HG03575 (cell line): ENCODE results near the gene MS4A4A.
"Not testable (repeated sequence)": the region's sequence is repeated elsewhere in the genome, so short reads cannot be mapped to it uniquely, and the experiment has no call there.

Experiments used
- ATAC-seq: cut with Tn5 transposase; IDR thresholded peaks from one replicate; pipeline ENCODE4 v1.9.1; 2021; ENCODE audit not compliant: unreplicated experiment, insufficient number of reproducible peaks, low FRiP score; ENCODE audit errors: extremely low read depth

The MS4A4A gene

DNA sequence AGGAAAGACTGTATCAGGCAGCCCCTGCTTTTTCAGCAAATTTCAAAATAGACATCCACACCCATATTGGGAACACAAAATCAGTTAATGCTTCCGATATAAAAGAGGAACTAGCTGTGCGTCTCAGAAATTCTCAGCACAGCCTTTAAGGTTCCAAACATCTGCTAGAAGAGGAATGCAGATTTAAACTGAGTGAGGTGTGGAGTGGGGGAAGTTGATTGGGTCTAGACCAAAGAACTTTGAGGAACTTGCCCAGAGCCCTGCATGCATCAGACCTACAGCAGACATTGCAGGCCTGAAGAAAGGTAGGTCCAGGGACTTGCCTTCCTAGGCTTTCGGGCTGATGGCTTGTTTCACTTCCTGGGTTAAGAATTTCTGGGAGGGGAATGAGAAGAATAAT lies at the start of gene MS4A4A:
Gene MS4A4A (plus strand): TSS at position 255 of the 400 bp plus-strand sequence. CDS start 10 bp downstream, at position 265.
- no peak for ATAC-seq

DNA sequence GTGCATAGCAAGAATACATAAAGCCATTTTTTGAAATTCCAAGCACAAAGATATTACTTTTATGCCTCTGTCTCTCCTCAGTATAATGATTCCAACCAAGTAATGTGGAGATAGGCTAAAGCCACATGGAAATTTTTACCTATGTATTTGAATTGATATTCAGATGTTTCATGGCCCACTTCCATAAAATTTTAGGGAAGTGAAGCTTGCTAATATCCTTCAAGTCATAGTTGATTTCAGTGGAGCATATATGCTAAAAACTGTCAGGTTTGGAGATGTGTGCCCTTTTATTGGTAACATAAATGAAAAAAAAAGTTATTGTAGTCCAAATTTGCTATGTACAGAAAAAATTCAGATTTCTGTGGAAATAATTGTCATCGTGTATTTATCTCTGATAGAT lies 49.8 kb upstream of the MS4A4A start:
- no peak for ATAC-seq

DNA sequence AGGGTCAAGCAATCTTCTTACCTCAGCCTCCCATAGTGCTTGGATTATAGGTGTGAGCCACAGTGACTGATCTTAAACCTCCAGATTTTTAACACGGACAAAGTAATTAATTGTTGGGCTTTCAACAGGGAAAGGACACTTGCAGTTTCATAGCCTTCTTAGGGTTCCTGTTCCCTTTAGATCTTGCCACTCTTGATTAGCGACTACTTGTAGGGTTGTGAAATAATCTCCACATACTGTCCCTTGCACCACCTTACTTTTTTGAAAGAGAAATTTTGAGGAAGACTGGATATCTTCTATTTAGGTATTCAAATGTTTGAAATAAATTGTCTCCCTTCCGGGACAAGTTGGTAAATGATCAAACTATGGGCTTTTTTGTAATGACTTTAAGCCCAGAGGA lies 45.1 kb upstream of the MS4A4A start:
- ATAC-seq: no peak

- ATAC-seq: no peak
Measured at GRCh38 chr11:60240662-60241061, 39.8 kb upstream of the MS4A4A start.

GRCh38 chr11:60241786-60242185 lies 38.7 kb upstream of the MS4A4A start:
- no peak for ATAC-seq

- no peak for ATAC-seq
Measured at GRCh38 chr11:60242740-60243239, 37.7 kb upstream of the MS4A4A start, which contains the start of gene MS4A4E. TSS of gene MS4A4E (minus strand) at chr11:60243137. CDS start at chr11:60230055, 13,082 bp downstream.

DNA sequence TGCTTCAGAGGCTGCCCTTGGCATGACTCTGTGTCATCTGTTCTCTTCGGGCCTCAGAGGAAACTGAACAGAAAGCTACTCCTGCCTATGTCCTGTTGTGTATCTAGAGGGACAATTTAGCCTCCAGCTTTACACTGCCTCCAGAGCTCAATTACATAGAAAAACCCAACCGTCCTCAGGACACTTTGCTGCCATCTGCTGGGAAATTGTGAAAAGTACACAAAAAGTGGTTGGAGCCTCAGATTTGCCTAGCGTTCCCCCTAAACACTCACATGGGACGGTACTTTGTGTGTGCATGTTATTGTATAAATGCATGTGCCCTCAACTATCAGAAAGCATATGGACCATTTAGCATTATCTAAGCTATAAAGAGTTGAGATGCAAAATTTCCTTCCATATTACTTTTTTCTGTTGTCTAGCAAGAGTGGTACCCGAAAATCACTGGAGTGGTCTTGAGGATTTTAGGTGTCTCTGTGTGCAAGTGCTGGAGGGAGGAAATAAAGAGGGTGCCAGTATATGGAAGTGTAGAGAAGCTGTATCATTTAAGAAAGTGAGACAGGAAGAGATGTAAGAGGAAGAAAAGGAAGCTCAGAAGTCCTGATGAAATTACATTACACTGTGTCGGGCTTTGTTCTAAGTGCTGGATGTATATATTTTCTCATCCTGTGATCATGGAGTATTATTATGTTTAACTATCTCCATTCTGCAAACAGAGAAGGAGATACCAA lies 28.8 kb upstream of the MS4A4A start:
- ATAC-seq: no peak

DNA sequence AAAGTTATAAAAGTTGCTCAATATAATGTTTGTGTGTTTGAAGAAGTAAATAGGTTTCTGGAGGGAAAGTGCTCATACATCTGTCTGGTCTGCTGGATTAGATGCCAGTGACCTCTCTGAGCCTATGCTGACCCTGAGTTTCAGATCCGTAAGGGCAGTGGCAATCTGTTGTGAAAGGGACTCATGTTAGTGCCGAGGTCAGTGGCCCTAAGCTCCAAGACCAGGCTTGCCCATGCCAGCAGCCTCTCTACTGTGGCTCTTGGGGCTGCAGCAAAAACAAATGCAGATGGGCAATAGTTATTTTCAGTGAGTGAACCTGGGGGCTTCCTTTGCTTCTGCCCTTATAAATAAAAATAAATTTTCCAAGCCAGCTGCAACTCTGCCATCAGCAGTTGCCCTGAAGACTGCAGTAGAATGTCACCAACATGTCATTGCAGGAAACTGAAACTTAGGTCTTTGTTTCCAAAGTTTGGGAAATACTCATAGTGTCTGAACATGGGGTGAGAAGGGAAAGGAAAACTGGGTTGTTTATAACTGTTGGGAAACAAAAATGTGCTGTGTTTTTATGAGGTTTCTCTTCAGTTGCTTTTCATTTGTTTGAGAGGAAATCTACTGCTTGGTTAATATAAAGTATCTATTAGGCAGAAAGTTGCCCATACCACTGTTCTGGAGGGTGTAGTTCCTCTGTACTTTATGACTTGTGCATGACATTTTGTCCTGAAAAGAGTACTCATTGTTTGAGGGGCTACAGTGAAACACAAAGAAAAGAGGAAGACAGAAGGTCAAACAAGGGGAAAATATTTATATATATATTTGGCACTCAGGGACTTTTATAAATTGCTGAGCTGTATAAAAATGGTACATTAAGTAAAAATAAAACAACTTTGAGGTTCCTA lies 28.0 kb upstream of the MS4A4A start:
- ATAC-seq: no peak

DNA sequence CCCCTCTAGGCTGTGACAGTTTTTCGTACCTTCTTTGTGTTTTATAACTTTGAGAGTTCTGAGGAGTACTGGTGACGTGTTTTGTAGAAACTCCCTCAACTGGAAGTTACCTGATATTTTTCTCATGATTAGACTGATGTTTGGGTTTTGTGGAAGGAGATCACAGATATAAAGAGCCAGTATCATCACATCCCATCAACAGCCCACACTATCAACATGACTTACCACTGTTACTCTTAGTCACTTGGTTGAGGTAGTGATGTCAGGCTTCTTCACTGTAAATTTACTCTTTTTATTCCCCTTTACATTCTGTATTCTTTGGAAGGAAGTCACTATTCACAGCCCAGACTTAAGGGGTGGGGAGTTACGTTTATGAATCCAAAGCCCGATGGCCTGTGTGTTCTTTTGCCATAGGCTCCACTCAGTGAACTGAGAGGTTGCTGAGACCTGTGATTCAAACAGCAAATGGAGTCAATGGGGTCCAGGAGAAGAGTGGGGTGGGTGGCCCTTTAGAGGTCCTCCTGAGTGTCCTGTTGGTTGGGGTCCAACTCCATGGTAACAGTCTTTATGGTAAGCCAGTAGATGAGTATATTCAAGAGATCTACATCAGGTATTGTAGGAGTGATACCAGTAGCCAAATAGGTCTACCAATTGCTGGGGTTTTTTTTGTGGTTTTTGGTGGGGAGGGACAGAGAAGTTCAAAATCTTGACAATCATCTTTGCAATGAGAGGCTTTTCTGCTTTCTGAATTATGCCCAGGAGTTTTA lies 22.3 kb upstream of the MS4A4A start:
- ATAC-seq: no peak

GRCh38 chr11:60261014-60261413 lies 19.5 kb upstream of the MS4A4A start:
- no peak for ATAC-seq

- no peak for ATAC-seq
Measured at GRCh38 chr11:60263402-60263801, 17.1 kb upstream of the MS4A4A start.

DNA sequence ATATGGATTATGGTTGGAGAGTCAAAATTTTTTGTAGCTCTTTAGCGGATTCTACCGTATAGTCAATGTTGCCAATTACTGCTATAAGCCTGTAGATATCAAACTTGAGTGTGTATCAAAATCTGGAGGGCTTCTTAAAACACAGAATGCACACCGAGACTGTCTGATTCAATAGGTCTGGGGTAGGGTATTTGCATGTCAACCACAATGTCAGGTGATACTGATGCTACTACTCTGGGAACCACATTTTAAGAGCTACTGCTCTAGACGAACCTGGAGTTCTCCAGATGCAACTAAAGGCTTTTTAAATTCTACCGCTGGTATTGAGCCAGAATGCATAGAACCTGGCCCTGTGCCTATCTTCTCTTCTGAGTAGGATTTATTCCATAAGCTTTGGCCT lies 15.8 kb upstream of the MS4A4A start:
- ATAC-seq: no peak

- no peak for ATAC-seq
Measured at GRCh38 chr11:60265373-60266214, 14.9 kb upstream of the MS4A4A start.

GRCh38 chr11:60274416-60274815 lies 6.0 kb upstream of the MS4A4A start:
- ATAC-seq: no peak

DNA sequence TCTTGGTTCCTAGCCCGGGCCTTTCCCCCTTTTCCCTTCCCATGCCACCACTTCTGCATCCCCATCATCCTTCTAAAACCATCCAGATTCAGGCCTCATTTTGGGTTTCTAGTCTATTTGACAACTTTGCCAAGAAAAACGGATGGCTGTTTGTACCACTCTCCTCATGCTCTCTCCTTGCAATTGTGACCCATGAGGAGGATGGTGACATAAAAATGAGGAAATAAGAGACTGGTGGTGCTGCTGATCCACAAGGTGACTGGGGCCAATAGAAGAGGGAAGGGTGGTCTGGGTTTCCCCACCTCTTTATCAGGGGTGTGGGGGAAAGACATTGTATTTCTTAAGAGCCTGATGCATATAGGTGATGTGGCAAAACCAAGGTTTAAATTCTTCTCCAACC lies 1.0 kb downstream of the MS4A4A start:
- no peak for ATAC-seq

- no peak for ATAC-seq
Measured at GRCh38 chr11:60282286-60282685, 1.8 kb downstream of the MS4A4A start.

DNA sequence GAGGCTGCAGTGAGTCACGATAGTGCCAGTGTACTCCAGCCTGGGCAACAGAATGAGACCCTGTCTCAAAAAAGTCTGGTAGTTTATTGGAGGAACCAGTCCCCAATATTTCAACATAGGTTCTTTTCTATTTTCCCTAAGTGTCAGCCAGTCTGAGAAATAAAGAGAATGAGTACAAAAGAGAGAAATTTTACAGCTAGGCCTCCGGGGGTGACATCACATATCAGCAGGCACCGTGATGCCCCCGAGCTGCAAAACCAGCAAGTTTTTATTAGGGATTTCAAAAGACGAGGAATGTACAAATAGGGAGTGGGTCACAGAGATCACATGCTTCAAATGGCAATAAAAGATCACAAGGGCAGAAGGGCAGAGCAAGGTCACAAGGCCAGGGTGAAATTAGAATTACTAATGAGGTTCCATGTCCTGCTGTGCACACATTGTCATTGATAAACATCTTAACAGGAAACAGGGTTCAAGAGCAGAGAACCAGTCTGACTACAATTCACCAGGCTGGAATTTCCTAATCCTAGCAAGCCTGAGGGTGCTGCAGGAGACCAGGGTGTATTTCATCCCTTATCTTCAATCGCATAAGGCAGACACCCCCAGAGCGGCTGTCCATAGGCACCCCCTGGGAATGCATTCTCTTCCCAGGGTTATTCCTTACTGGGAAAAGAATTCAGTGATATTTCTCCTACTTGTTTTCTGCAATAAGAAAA lies 5.1 kb downstream of the MS4A4A start:
- not testable (repeated sequence) for ATAC-seq

DNA sequence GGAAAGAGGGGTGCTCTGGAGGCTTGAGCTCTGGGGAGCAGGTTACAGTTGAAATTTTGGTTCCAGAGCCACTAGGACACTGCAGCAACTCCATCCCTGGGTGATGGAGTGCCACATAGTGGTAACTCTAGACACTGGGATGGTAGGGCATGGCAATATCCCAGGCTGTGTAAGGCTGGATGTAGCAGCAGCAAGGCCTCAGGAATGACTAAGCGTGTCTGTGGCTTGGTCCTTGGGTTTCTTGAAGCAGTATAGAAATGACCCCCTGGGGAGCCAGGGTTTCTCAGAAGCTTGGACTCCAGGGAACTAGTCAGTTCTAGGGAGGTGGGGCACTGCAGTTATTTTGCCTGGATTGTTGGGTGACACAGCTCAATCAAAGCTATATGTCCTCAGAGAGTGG lies 8.1 kb downstream of the MS4A4A start:
- no peak for ATAC-seq
